Measurements from ENCODE around the gene MRTFA.

MRTFA gene

DNA sequence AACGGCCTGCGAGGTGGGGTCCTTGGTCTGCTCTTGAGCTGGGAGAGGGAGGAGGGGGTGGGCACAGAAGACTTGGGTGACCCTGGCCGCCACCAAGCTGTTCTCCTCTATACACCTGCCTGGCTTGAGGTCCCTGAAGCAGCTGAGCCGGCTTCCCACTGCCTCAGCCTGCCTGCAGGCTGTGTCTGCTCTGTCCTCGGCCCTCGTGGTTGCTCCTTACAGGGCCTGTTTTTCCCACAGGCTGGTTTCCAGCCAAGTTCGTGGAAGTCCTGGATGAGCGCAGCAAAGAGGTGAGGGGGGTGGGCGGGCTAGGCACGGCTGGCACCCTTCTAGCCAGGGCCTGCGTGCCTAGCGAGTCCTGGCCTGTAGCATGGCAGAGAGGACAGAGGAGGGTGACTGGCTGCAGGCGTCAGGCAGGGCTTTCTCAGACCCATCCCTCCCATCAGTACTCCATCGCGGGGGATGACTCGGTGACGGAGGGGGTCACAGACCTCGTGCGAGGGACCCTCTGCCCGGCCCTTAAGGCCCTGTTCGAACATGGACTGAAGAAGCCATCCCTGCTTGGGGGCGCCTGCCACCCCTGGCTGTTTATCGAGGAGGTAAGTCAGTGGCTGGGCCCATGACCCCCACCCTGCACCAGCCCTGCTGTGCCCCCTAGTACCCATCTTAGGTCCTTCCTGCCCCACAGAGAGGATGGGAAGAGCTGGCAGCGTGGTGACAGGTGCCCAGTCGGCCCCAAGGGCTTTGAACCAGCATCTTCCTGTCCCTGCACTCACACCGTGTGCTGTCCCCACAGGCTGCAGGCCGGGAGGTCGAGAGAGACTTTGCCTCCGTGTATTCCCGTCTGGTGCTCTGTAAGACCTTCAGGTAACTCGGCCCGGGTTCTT, 228.4 kb downstream of the MRTFA start:
- DNase-seq: no peak

DNA sequence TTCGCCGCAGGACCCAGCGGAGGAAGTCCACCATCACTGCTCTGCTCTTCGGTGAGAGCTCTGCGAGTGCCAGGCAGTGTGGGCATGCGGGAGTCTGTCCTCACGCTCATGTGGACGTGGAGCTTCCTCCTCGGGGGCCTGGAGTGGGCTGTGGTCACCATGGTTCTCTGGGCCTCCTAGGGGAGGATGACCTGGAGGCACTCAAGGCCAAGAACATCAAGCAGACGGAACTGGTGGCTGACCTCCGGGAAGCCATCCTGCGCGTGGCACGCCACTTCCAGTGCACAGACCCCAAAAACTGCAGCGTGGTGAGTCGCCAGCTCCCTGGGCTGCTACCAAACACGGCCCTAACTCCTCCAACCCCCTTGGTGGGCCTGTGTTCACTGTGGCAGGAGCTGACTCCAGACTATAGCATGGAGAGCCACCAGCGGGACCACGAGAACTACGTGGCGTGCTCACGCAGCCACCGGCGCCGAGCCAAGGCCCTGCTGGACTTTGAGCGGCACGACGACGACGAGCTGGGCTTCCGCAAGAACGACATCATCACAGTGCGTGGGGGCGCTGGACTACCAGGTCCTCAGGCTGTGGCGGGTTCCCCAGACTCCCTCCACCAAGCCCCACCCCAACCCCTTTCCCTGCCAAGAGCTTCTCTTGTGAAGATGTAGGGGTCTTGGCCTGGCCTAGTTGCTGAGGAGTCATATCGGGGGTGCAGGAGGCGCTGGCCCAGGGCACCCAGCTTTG, 229.3 kb downstream of the MRTFA start:
- no peak for DNase-seq

DNA sequence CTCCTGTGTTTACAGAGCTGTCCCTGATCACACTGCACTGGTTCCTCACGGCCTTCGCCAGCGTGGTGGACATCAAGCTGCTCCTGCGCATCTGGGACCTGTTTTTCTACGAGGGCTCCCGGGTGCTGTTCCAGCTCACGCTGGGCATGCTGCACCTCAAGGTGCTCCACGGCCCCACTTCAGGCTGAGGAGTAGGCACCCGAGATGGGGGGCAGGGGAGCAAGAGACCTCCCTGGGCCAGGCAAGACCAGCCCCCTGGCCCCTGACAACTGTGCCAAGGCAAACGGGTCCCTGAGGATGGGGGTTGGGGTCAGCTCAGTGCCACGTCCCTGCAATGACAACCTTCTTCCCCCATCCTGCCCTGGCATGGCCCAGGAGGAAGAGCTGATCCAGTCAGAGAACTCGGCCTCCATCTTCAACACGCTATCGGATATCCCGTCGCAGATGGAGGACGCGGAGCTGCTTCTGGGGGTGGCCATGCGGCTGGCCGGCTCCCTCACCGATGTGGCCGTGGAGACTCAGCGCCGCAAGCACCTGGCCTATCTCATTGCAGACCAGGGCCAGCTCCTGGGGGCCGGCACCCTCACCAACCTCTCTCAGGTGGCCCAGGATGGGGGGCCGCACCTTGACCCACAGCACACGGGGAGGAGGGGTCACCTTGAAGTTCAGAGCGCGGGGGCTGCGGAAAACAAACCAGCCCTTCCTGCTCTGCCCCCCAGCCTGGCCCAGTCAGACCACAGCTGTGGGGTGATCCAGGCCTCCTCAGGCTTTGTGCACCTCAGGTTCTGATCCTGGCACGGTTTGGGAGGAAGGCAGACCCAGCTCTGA, 230.2 kb downstream of the MRTFA start:
- DNase-seq: no peak

DNA sequence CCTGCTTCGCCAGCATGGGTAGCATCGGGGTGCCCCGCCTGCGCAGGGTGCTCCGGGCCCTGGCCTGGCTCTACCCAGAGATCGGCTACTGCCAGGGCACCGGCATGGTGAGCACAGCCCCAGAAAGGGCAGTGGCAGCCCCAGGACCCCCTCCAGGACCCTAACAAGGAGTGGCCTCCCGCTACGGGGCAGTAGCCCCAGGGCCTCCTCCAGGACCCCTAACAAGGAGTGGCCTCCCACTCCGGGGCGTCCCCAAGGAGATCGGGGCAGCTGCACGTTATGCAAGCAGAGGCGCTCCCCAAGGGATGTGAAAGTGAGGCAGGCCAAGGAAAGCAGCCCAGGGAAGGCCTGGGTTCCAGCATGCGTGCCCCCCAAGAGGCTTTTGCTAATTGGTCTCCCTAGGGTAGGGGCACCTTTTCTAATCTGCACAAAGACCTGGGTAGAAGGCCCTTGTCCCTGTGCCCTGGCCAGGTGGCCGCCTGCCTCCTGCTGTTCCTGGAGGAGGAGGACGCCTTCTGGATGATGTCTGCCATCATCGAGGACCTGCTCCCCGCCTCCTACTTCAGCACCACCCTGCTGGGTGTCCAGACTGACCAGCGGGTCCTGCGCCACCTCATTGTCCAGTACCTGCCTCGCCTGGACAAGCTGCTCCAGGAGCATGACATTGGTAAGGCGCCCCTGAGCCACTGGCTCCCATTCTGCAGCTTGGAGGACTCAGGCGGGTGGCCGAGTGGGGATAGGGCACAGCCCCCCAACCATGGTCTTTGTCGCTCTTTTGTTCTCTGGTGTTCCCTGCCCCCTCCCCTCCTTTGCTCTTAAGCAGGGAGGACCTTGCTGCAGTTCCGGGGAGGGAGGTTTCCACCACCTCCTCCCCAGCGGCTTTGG, 231.1 kb downstream of the MRTFA start:
- no peak for DNase-seq

DNA sequence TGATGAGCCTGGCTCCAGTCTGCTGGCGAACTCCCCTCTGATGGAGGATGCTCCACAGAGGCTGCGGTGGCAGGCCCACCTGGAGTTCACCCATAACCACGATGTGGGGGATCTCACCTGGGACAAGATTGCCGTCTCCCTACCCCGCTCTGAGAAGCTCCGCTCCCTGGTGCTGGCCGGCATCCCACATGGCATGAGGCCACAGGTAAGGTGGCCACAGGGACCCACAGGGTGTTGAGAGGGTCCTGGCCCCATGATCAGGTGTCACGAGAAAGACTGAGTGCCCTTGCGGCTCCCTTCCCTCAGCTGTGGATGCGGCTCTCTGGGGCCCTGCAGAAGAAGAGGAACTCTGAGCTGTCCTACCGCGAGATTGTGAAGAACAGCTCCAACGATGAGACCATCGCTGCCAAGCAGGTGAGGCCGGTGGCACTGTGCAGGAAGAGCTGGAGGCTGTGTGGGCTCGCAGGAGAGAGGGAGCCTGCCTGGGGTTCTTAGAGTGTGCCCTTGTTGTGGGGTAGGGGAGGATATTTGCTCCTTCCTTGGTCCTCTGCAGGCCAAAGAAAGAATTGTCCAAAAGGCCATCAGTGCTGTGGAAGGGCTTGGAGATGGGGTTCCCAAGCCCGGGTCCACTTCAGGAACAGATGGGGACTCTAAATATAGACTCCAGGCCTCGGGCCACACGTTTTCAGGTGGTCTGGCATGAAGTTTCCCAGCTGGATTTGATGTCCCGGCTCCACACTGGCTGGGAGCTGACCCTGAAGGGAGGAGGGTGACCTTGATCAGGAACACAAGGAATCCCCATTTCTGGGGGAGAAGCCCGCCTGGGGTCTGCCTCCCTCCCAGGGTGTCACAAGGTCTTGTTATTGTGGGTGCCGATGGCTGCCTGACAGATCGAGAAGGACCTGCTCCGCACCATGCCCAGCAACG, 232.0 kb downstream of the MRTFA start:
- no peak for DNase-seq

DNA sequence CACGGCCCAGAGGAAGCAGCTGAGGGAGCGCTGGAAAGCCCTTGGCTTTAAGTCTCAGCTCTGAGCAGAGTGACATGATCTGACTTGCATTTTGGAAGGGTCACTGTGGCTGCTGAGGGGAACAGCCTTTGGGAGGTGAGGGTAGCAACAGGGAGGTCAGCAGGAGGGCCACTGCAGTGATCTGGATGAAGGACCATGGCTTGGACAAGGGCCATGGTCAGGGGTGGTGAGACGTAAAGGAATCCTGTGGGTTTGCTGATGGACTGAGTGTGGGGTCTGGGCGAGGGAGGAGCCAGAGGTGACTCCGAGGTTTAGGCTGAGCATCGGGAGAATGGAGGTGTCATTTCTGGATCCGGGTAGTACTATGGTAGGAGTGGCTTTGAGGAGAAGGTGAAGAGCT, 232.9 kb downstream of the MRTFA start:
- DNase-seq: no peak

DNA sequence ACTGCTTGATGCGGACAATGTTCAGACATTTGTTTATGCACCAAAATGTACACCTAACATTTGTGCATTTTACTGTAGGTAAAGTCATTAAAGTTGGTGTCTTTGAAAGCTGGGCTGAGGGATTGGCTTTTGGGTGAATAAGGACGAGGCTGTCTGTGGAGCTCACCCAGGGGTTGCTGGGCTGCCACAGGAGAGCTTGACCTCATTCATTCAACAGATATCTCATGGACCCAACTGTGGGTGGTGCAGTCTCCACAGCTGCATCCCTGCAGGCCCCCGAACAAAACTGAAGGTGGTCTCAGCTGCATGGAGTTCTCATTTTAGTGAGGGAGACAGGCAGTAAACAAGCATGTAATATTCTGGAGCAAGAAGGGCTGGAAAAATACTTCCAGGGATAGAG, 233.4 kb downstream of the MRTFA start:
- no peak for DNase-seq

DNA sequence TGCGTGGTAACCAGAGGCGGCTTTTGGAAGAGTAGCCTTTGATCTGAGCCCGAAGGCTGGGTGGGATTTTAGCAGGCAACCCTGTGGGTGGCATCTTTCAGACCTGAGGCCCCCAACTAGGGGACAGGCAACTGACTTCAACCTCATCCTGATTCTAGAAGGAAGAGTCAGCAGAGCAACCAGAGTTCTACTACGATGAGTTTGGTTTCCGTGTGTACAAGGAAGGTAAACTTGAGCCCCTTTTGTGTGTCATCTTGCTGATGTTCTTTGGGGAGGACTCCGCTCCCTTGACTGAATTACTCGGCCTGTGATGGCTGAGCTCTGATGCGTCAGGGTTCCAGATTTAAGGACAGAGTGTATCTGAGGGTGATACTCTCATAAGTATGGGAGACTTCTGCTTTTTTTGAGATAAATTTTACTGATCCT, 234.5 kb downstream of the MRTFA start:
- peak; percentile 52 to 58 for DNase-seq

DNA sequence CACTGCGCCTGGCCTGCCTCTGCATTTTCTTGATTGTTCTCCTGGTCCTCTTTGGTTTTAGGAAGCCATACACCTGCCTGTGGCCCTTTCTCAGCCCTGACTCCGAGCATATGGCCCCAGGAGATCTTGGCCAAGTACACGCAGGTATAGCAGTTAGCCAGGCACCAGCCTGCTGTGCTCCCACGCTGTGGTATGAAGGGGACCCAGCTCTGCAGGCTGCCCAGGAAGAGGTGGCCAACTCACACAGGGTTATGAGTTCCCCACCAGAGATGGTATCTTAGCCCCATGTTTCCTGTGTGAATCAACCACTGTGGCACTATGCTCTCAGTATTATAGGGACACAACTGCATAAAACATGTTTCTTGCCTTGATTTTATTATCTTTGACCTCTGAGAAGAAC, 235.0 kb downstream of the MRTFA start:
- DNase-seq: peak; percentile 71 to 76

DNA sequence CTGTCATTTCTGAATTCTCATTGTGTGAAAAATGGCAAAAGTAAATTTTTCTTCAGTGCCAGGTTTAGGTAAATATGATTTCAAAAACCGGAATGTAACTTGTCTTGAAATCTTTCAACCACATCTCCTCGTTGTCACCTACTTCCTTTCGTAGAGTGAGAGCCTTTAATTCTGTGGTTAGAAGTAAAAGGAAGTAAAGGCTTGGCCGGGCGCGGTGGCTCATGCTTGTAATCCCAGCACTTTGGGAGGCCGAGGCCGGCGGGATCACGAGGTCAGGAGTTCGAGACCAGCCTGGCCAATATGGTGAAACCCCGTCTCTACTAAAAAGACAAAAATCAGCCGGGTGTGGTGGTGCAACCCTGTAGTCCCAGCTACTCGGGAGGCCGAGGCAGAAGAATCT, 236.4 kb downstream of the MRTFA start:
- peak; percentile 49 to 59 for DNase-seq

DNA sequence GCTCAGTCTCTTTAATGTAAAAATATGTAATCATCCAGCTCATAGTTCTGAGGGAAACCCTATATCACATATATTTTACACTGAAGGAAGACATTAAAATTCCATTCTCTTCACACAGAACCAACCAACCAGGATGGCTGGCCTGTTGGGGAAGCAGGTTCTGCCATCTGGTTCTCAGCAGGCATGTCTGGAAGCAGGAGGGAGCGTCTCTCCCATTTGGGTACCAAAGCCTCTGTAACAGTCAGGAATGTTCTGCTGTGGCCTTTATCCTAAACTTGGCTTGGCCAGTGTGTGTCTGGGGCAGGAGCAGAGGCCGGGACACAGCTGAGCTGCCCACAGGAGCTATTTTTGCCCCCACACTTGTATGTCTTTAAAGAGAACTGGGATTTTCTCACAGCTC, 236.9 kb downstream of the MRTFA start:
- no peak for DNase-seq

DNA sequence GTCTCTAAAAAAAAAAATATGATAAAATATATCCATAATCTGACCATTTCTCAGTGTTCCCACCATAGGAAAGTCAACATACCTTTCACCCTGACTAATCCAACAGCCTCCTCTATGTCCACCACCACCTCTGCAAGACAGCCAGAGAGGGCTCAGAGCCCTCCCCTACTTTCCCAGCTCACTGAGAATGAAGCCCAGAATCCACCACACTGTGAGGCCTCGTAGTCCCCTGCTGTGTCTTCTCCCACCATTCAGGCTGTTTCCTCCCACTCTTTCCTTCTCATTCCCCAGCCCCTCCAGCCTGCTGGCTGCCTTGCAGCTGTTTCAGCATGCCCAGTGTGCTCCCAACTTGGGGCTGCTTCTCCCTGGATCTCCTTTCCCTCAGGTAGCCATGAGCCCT, 239.1 kb downstream of the MRTFA start:
- DNase-seq: no peak

DNA sequence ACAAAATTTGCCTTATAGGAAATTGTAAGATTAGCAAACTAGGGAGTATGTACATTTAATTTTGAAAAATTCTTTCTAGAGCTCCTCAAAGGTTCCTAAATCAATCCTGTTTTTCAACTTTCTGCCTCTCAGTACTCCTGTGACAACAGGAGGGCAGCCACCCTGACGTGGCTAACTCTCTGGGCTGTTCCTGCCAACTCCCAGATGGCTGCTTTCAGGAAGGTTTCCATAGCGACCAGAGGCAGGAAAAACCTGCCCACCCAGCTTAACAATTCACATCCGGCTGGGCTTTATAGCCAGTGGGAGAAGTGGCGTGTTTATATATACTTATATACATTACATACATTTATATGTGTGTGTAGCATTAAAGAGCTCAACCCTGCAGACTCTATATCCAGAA, 239.6 kb downstream of the MRTFA start:
- DNase-seq: no peak

DNA sequence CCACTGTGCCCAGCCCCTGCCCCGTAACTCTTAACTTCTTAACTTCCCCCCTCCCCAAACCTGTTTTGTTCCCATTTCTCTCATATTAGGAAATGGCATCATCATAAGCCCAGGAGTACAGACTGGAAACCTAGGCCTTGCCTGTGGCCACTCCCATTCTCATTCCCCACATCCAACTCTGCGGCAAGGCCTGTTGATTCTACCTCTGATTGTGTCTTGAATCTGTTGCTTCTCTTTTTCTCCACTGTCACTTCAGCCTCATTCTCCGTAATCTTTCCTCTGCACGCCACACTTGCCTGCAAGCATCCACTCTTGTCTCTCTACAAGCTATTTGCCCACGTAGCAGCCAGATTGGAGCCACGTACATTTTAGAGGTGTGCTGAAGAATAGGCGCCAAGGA, 240.9 kb downstream of the MRTFA start:
- no peak for DNase-seq

DNA sequence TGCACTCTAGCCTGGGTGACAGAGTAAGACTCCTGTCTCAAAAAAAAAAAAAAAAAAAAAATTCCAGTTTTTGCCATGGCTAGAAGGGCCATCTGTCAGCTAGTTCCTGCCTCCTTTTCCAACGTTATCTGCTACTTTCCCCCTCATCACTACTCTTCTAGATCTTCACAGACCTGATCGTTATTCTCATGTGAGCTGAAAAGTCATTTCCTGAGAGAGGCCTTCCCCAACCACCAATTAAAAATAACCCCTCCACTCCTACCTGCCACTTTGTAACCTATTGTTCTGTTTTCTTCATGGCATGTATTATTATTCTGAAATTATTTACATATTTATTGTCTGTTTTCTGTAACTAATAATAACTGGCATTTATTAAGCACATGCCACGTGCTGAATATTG, 241.9 kb downstream of the MRTFA start:
- DNase-seq: no peak

DNA sequence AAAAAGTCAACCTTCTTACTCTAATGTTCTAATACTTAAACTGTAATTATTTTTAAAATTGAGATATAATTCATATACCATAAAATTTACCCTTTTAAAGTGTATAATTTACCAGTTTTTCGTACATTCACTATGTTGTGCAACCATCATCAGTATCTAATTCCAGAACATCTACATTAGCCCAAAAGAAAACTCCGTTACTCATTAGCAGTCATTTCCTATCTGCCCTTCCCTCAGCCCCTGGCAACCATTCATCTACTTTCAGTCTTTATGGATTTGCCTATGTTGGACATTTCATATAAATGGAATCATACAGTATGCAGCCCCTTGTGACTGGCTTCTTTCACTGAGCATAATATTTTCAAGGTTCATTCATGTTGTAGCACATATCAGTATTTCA, 243.9 kb downstream of the MRTFA start:
- DNase-seq: no peak

DNA sequence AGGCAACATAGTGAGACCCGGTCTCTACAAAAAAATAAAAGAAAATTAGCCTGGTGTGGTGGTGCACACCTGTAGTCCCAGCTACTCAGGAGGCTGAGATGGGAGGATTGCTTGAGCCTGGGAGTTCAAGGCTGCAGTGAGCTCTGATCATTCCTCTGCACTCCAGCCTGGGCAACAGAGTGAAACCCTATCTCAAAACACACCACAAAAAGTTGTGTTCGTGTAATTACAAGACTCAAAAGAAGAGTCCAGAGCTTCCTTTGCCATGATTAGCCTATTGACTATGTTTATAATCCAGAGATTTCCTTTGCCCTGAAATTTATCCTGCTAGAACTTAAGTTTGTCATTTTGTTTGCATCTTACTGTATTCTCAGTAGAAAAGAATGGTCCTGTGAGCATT, 245.1 kb downstream of the MRTFA start:
- no peak for DNase-seq

DNA sequence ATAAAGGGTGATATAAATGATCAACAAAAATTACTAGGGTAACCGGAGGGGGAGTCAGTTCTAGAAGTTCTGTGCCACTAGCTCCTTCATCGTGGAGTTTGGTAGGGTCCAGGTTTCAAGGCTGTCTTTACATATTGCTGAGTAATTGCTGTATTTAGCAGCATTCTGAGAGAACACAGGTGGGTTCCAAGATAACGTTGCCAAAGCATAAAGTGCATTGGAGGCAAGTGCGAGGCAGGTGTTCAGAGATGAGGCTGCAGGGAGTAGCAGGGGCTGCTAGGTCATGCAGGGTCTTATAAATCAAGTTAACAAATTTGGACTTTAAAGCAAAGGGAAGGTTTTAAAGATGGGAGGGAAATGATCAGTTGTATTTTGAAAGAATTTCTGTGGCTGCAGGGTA, 248.3 kb downstream of the MRTFA start:
- no peak for DNase-seq

DNA sequence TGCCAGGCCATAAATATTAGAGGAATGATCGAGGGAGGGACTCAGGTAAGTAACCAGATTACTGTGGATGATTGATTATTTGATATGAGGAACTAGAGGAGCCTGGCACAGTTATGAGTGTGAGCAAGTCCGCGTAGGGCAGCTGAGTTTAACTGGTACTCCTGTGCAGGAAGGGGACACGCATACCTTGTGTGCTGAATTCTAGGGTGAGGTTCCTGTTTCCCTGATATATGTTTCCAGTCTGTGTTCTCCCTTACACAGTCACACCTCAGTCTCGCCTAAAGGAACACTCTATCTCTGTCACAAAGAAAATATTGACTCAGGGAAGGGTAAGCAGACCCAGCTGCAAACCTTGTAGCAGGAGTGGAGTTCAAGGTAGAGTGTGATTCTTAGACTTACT, 248.8 kb downstream of the MRTFA start:
- no peak for DNase-seq

DNA sequence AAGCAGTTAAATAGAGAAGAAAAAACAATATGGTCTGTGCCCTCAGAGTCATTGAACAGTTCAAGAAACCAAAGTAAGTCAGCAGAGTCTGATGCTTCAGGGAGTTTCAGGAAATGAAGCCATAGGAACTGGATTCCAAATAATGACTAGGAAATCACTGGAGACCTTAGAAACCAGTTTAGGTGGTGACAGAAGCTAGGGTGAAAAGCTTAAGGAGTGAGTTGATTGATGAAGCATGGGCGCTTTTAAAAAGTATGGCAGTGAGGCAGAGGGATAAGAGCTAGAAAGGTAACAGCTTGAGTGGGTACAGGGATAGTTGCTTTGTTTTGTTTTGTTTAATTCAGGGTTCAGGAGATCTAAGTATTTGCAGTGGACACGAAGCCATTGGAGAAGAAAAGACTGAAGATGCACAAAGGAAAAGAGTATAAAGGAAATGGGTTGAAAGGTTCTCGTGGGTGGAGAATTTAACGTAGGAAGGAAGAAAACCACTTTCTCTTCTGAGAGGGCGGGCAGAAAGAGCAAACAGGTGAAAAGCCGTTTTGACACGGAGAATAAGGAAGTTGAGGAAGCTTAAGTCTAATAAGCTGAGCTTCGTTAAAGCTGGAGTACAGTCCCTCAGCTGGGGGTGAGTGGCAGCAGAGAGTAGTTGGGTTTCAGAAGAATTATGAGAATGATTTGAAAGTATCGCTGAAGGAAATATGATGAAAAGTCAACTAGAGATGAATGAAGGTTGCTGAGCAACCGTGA, 251.3 kb downstream of the MRTFA start:
- DNase-seq: no peak

DNA sequence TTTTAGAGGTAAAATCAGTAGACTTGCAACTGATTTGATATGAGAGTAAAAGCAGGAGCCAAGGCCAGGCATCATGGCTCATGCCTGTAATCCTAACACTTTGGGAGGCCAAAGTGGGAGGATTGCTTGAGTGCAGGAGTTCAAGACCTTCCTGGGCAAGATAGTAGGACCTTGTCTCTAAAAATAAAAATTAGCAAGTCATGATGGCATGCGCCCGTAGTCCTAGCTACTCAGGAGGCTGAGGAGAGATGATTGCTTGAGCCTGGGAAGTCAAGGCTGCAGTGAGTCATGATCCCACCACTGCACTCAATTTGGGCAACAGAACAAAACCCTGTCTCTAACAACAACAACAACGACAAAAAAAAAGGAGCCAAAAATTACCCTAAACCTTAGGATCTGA, 252.6 kb downstream of the MRTFA start:
- no peak for DNase-seq

All from activated T-cell treated with anti-CD3 and anti-CD28 coated beads, Interleukin-2, amount 50 U/mL, for 48 hours (primary cell).